Stimulated activated CD8-positive, alpha-beta memory T cell treated with anti-CD3 and anti-CD28 coated beads, Interleukin-4, amount 100 ng/mL, for 48 hours (primary cell): ENCODE data around the gene PALLD.
"Not testable (repeated sequence)": the region's sequence is repeated elsewhere in the genome, so short reads cannot be mapped to it uniquely, and the experiment has no call there.

ENCODE experiments used
- DNase-seq: peaks from one replicate; pipeline ENCODE4 v3.0.0-alpha.2; 2020

The PALLD gene

DNA sequence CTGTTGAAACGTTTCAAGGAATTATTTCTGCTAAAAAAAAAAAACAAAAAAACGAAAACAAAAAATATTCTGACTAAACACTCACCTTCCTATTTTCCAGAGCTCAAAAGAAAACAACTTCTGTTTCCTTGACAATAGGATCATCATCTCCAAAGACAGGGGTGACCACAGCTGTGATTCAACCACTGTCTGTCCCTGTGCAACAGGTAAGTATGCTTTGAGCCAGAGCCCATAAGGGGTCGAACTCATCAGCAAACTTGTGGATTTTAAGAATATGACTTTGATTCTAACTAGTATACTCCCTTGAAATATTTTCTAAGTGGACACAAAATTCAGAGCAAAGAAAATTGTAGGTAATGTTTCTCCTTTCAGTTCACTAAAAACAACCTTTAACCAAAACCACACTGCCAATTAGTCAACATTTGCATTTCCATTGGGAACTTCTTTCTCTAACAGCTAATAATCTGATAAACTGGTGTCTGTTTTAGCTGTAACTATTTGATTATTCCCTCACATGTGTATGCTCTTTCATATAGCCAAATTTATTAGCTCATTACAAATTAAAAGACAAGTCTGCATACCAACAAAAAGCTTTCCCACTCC is 186.1 kb downstream of the PALLD start:
- DNase-seq: no peak

- no peak for DNase-seq
Observed at GRCh38 chr4:168683595-168683994, 186.7 kb downstream of the PALLD start.

GRCh38 chr4:168685136-168685809 is 188.4 kb downstream of the PALLD start:
- no peak for DNase-seq

GRCh38 chr4:168688584-168688983 is 191.7 kb downstream of the PALLD start:
- no peak for DNase-seq

GRCh38 chr4:168689791-168690190 is 192.9 kb downstream of the PALLD start:
- DNase-seq: no peak

DNA sequence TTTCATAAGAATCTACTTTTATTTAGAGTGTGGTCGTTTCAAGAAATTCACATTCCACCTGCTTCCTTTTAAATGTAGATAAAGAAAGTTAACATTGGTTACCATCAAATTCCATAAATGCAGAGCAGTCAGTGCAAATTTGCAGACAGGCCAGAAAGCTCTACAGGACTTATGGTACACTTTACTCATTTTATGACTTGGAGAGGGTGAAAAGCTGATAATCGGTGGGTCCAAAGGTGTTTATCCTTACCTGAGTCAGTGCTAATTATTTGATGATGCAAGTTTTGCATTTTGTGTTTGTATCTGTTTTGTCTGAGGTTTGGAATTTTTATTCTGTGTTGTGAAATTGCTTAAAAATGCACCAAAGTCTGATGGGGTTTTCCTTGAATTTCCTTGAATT is 193.3 kb downstream of the PALLD start:
- DNase-seq: no peak

GRCh38 chr4:168691631-168692369 is 194.9 kb downstream of the PALLD start:
- no peak for DNase-seq

GRCh38 chr4:168693750-168694490 is 197.1 kb downstream of the PALLD start:
- DNase-seq: no peak

GRCh38 chr4:168694667-168695066 is 197.8 kb downstream of the PALLD start:
- no peak for DNase-seq

DNA sequence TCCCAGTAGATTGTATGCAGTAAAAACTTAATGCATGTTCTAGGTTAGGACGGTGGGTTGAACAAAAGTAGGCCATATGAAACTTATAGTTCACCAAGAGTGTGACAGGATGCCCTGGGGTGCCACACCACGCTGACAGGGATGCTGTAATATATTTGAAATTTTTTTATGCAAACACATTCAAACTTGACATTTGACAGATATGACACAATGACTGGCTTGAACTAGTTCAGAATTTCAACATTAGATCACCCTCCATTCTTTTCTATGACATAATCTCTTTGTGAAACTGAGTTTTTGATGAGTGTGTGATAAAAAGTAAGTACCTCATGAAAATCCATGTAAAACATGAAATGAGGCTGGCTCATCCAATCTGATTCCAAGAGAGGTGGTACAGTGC is 198.4 kb downstream of the PALLD start:
- no peak for DNase-seq

DNA sequence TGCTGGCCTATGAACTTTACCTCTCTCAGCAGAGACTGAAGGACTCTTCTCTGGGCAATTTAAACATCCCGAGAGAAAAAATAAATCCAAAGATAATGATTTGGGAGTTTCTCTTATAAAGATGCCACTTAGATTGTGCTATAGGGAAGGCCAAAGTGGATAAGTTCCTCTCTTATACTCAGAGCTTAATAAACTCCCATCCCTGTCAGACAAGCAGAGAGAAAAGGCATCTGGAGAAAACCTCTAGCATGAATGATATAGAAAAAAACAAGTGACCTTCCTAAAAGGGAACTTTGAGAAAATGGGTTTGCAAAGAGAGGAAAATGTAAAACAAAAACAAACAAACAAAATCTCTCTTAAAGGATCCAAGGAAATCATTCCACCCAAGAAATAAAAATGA is 199.4 kb downstream of the PALLD start:
- DNase-seq: no peak

DNA sequence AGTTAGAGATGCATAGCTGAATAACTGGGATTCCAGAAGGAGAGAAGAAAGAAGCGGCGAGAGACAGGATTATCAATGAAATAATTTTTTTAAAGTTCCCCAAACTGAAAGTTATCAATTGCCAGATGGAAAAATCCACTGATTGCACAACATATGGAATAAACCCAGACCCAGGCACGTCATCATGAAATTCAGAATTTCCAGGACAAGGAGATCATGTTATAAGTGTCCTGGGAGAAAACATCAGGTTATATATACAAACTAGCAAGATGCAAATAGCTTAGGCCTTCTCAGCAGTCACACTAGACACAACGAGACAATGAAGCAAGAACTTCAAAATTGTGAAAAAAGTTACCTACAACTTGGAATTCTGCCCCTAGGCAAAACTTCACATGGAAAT is 200.0 kb downstream of the PALLD start:
- DNase-seq: no peak

- no peak for DNase-seq
Observed at GRCh38 chr4:168699224-168699878, 202.5 kb downstream of the PALLD start.

DNA sequence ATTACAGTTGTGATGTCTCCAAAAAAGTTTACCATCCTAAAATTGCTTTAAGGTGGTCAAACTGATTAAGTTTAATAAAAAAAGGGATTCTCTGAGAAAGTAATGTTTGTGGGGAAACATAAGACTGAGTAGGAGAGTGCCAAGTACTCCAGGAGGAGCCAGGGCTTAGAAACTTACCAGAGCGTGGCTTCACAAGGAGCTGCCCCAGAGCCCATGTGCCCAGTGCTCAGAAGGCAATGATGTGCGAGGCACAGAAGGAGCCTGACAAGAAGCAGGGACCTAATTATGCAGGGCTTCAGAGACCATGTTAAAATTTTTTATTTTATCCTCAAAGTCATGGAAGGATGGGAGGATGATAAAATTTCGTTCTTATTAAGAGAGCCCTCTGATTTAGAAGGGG is 204.2 kb downstream of the PALLD start:
- no peak for DNase-seq

- DNase-seq: not testable (repeated sequence)
Observed at GRCh38 chr4:168702581-168703087, 205.8 kb downstream of the PALLD start.

DNA sequence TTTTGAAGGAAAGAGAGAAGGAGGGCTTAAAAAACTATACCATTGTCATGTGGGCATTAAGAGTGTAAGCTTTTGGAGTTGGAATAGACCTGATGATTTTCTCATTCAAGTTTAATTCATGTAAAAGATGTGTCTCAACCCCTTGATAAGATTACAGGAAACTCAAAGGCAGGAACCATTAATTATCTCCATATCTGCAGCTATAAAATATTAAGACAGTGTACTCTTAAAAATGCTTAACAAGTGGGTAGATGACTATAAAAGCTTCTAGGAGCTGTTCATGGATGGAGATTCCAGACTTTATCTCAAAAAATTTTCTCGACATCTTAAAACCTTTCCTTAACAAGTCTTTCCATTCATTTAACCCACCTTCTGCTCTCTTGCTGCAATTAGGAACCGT is 208.3 kb downstream of the PALLD start:
- DNase-seq: no peak

GRCh38 chr4:168707205-168707604 is 210.4 kb downstream of the PALLD start:
- no peak for DNase-seq

- DNase-seq: no peak
Observed at GRCh38 chr4:168708108-168708507, 211.3 kb downstream of the PALLD start.

DNA sequence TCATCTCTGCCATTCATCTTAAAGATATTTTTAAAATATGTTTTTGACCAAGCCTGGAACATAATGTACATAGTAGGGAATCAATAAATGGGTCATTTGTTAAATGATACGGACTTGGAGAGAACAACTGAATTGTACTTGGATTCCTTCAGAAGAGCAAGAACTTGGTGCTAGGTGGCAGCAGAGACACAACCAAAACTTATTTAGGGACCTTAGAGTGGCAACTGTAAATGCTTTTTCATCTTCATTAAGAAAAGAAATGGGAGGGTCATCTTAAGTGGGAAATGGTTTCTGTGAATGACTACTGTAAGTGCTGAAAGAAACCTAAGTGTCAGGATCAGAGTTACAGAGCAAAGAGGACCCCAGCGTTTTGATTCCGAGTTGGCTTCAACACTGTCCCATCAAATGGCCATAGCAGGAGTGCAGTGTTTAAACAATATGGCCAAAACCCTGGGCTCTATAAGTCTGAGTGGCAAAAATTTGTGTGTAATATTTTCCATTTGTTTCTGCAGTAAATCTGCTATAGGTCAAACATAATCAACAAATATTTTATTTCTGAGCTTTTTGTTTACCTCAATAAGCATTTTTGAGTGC is 213.6 kb downstream of the PALLD start:
- no peak for DNase-seq

DNA sequence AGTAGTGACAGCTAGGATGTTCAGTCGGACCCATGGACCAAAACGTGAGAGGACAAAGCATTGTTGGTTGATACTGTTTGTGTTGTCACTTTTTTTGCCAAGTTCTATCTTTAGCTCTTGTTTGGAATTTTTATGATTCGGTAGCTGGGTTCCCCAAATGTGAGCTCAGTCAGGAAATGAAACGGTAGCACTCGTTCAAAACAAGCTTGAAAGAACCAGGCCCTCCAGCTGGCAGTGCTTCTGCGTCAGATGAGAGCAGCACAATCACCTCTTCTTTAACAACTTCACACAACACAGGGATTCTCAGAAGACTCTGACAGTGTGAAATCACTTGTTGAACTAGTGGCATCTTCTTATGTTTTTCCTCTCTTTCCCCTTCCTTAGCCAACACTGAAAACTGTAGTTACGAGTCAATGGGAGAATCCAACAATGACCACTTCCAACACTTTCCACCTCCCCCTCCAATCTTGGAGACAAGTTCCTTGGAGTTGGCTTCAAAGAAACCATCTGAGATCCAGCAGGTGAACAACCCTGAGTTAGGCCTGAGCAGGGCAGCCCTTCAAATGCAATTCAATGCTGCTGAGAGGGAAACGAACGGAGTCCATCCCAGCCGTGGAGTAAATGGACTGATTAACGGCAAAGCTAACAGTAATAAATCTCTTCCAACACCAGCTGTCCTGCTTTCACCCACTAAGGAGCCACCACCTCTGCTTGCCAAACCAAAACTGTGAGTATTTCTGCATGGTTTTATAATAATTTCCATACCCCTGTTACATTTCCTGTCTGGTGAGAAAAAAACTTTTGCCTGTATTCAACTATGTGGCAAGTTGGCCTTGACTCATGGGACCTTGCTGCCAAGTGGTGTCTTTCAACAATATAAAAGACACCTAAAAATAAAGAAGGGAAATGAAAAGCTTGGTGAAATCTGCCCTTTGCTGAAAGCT is 214.6 kb downstream of the PALLD start:
- DNase-seq: no peak

- no peak for DNase-seq
Observed at GRCh38 chr4:168712316-168712890, 215.6 kb downstream of the PALLD start.
